K562 (cell line): Measurements from ENCODE around the gene AFG1L. TPM values are rescaled to one million over a fixed set of nuclear protein-coding genes. Genes with fewer than 3 reads are reported as not detected.

ENCODE experiments used
- ARHGAP35 ChIP-seq: fragments of 450-650 bp; IDR thresholded peaks from 2 replicates; pipeline ENCODE4 v1.6.1; 2018; ENCODE audit not compliant: partially characterized antibody
- ERF ChIP-seq: fragments of 450-650 bp; formaldehyde crosslinking; IDR thresholded peaks from 2 replicates; pipeline ENCODE4 v1.4.0; 2020; ENCODE audit warnings: mild to moderate bottlenecking, mixed read lengths
- KLF1 ChIP-seq: fragments of 450-650 bp; IDR thresholded peaks from 2 replicates; pipeline ENCODE4 v1.6.1; 2016; ENCODE audit warnings: missing genetic modification characterization, missing compliant biosample characterization
- POLR2B ChIP-seq: fragments of 450-650 bp; IDR thresholded peaks from 2 replicates; pipeline ENCODE4 v1.6.1; 2018; ENCODE audit warnings: low read depth; ENCODE audit not compliant: partially characterized antibody
- SMAD3 ChIP-seq: fragments of 450-650 bp; formaldehyde crosslinking; conservative IDR thresholded peaks from 2 replicates; pipeline ENCODE4 v1.4.0; 2020; ENCODE audit warnings: mild to moderate bottlenecking
- SNRNP70 ChIP-seq: fragments of 200-400 bp; formaldehyde crosslinking; optimal IDR thresholded peaks from 2 replicates; pipeline ENCODE3; 2017; ENCODE audit warnings: low read depth, low read length
- TEAD2 ChIP-seq: fragments of 450-650 bp; IDR thresholded peaks from 2 replicates; pipeline ENCODE4 v1.6.1; 2016; ENCODE audit warnings: missing genetic modification characterization, control low read depth, missing compliant biosample characterization
- ZEB2 ChIP-seq: fragments of 450-650 bp; IDR thresholded peaks from 2 replicates; pipeline ENCODE4 v1.6.1; 2016
- ZNF140 ChIP-seq: fragments of 250-450 bp; sonication (Bioruptor Pico); IDR thresholded peaks from 2 replicates; pipeline ENCODE4 v1.8.0; 2021; ENCODE audit warnings: moderate library complexity, mild to moderate bottlenecking, inconsistent platforms
- ZNF445 ChIP-seq: fragments of 250-450 bp; sonication (Bioruptor Pico); IDR thresholded peaks from 2 replicates; pipeline ENCODE4 v1.4.0; 2020; ENCODE audit warnings: low read depth, mild to moderate bottlenecking, moderate library complexity
- ZNF561 ChIP-seq: fragments of 450-650 bp; formaldehyde crosslinking; conservative IDR thresholded peaks from 2 replicates; pipeline ENCODE4 v1.4.0; 2020; ENCODE audit warnings: mild to moderate bottlenecking, moderate library complexity
- polyA plus RNA-seq, 8 experiments: library from polyadenylated mRNA; depleted of rRNA in 4 of 8; stranded (reverse) in 5 of 8; unstranded in 3 of 8; fragments of >200 nt; fragmentation: Nextera tagmentation in 2 of 8; fragmentation: Illumina TruSeq in 1 of 8; extraction: Ambion mirVana in 2 of 8; extraction: Trizol in 1 of 8; gene quantifications; 2 replicates each; pipeline versions ENCODE4 v1.2.1 to v1.2.3, GENCODE V29; 2011 to 2014; ENCODE audit warnings: inconsistent platforms in 1 of 8, missing spikeins in 1 of 8
- total RNA-seq, 7 experiments: library from RNA; depleted of rRNA in 6 of 7; stranded (reverse); fragments of >200 nt in 6 of 7; fragmentation: Illumina TruSeq in 2 of 7; extraction: Trizol in 2 of 7; gene quantifications; 2 replicates each; pipeline versions ENCODE4 v1.2.1 to v1.2.3, GENCODE V29; 2011 to 2021; ENCODE audit warnings: low replicate concordance in 1 of 7
- TF ChIP-seq, protein P1 (sequence below): fragments of 450-650 bp; IDR thresholded peaks from 2 replicates; pipeline ENCODE4 v1.6.1; 2016; ENCODE audit warnings: mild to moderate bottlenecking, moderate library complexity
- TF ChIP-seq, protein P2 (sequence below): fragments of 450-650 bp; IDR thresholded peaks from 2 replicates; pipeline ENCODE4 v1.6.1; 2017; ENCODE audit warnings: antibody characterized with exemption

Gene AFG1L
- total and polyA plus RNA-seq, 9 of the 15 experiments (the other 6 are each of a cell fraction or from before 2014, with no cell fraction given) = 2.2 to 15.5 (median 5.8) TPM

DNA sequence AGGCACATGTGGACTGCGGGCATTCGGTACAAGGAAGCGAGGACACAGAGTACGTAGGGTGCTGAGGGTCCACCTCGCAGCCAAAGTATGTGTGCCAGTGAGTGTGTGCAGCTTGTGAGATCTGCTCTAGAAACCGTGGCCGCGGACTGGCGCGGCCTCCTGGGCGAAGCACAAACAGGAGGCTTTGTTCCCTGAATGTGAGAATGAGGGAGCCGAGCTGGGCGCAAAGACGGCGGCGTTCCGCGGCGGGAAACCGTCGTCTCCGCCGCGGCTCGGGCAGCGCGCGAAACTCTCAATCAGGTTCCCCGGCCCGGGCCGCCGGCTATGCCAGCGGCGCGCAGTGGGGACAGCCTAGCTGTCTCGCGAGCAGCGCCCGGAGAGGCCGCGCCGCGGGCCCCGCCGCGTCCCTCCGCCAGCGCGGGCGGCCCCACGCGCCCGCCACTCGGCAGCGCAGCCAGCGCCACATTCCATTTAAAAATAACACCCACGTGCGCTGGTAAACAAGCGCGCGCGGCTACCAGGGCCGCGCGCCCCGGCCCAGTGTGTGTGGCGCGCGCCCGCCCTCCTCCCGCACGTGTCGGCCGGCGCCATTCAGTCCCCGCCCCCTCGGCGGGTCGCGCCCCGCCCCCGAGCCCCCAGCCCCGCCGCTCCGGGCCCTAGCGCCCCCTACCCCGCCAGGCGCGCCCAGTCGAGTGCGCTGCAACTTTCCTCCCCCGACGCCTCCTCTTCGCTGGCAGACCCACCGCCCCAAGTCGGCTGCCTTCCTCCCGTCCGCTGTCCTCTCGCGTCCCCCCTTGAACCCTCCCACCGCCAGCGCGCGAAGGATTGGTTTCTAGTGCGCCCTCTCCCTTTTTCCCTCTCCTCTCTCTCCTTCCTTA lies 262.9 kb downstream of the AFG1L start (continued):
- TF ChIP-seq, protein P1, sequence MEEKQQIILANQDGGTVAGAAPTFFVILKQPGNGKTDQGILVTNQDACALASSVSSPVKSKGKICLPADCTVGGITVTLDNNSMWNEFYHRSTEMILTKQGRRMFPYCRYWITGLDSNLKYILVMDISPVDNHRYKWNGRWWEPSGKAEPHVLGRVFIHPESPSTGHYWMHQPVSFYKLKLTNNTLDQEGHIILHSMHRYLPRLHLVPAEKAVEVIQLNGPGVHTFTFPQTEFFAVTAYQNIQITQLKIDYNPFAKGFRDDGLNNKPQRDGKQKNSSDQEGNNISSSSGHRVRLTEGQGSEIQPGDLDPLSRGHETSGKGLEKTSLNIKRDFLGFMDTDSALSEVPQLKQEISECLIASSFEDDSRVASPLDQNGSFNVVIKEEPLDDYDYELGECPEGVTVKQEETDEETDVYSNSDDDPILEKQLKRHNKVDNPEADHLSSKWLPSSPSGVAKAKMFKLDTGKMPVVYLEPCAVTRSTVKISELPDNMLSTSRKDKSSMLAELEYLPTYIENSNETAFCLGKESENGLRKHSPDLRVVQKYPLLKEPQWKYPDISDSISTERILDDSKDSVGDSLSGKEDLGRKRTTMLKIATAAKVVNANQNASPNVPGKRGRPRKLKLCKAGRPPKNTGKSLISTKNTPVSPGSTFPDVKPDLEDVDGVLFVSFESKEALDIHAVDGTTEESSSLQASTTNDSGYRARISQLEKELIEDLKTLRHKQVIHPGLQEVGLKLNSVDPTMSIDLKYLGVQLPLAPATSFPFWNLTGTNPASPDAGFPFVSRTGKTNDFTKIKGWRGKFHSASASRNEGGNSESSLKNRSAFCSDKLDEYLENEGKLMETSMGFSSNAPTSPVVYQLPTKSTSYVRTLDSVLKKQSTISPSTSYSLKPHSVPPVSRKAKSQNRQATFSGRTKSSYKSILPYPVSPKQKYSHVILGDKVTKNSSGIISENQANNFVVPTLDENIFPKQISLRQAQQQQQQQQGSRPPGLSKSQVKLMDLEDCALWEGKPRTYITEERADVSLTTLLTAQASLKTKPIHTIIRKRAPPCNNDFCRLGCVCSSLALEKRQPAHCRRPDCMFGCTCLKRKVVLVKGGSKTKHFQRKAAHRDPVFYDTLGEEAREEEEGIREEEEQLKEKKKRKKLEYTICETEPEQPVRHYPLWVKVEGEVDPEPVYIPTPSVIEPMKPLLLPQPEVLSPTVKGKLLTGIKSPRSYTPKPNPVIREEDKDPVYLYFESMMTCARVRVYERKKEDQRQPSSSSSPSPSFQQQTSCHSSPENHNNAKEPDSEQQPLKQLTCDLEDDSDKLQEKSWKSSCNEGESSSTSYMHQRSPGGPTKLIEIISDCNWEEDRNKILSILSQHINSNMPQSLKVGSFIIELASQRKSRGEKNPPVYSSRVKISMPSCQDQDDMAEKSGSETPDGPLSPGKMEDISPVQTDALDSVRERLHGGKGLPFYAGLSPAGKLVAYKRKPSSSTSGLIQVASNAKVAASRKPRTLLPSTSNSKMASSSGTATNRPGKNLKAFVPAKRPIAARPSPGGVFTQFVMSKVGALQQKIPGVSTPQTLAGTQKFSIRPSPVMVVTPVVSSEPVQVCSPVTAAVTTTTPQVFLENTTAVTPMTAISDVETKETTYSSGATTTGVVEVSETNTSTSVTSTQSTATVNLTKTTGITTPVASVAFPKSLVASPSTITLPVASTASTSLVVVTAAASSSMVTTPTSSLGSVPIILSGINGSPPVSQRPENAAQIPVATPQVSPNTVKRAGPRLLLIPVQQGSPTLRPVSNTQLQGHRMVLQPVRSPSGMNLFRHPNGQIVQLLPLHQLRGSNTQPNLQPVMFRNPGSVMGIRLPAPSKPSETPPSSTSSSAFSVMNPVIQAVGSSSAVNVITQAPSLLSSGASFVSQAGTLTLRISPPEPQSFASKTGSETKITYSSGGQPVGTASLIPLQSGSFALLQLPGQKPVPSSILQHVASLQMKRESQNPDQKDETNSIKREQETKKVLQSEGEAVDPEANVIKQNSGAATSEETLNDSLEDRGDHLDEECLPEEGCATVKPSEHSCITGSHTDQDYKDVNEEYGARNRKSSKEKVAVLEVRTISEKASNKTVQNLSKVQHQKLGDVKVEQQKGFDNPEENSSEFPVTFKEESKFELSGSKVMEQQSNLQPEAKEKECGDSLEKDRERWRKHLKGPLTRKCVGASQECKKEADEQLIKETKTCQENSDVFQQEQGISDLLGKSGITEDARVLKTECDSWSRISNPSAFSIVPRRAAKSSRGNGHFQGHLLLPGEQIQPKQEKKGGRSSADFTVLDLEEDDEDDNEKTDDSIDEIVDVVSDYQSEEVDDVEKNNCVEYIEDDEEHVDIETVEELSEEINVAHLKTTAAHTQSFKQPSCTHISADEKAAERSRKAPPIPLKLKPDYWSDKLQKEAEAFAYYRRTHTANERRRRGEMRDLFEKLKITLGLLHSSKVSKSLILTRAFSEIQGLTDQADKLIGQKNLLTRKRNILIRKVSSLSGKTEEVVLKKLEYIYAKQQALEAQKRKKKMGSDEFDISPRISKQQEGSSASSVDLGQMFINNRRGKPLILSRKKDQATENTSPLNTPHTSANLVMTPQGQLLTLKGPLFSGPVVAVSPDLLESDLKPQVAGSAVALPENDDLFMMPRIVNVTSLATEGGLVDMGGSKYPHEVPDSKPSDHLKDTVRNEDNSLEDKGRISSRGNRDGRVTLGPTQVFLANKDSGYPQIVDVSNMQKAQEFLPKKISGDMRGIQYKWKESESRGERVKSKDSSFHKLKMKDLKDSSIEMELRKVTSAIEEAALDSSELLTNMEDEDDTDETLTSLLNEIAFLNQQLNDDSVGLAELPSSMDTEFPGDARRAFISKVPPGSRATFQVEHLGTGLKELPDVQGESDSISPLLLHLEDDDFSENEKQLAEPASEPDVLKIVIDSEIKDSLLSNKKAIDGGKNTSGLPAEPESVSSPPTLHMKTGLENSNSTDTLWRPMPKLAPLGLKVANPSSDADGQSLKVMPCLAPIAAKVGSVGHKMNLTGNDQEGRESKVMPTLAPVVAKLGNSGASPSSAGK = peak; percentile 65
- TF ChIP-seq ZNF561 (CRISPR knock-in tag) (no peak), POLR2B (peak; percentile 54), ERF (0 out of 2 replicates have a peak, but pooled peaks have one; percentile 60), ZNF445 (CRISPR knock-in tag) (no peak), ZNF140 (CRISPR knock-in tag) (no peak), TEAD2 (tag) (no peak), ZEB2 (no peak), SMAD3 (no peak), KLF1 (no peak), SNRNP70 (no peak), ARHGAP35 (no peak)
- TF ChIP-seq, protein P2, sequence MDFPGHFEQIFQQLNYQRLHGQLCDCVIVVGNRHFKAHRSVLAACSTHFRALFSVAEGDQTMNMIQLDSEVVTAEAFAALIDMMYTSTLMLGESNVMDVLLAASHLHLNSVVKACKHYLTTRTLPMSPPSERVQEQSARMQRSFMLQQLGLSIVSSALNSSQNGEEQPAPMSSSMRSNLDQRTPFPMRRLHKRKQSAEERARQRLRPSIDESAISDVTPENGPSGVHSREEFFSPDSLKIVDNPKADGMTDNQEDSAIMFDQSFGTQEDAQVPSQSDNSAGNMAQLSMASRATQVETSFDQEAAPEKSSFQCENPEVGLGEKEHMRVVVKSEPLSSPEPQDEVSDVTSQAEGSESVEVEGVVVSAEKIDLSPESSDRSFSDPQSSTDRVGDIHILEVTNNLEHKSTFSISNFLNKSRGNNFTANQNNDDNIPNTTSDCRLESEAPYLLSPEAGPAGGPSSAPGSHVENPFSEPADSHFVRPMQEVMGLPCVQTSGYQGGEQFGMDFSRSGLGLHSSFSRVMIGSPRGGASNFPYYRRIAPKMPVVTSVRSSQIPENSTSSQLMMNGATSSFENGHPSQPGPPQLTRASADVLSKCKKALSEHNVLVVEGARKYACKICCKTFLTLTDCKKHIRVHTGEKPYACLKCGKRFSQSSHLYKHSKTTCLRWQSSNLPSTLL = no peak
